CD14-positive monocyte (primary cell): ENCODE data around the gene NEK1. TPM values are rescaled to one million over a fixed set of nuclear protein-coding genes. Genes with fewer than 3 reads are reported as not detected.
"Not testable (repeated sequence)": the region's sequence is repeated elsewhere in the genome, so short reads cannot be mapped to it uniquely, and the experiment has no call there.

Experiments
- DNase-seq, 3 donors: peaks; one replicate each; pipeline ENCODE4 v3.0.0-alpha.2; 2011 to 2022
- H2AFZ ChIP-seq: 2 replicates; pipeline ENCODE4 v1.6.0; 2012; ENCODE audit warnings: mild to moderate bottlenecking, low read depth, low read length, inconsistent platforms; ENCODE audit not compliant: insufficient read depth, poor library complexity, severe bottlenecking
- H3K27ac ChIP-seq, 2 donors: 1 replicate in 1 of 2; 2 replicates in 1 of 2; pipeline ENCODE4 v1.5.1; 2012 to 2013; ENCODE audit warnings: low read length in 2 of 2, control low read depth in 1 of 2, inconsistent platforms in 1 of 2, low read depth in 1 of 2, mild to moderate bottlenecking in 1 of 2
- H3K27me3 ChIP-seq, 2 donors: one replicate each; pipeline versions ENCODE4 v1.6.0 to v1.6.1; 2011 to 2013; ENCODE audit warnings: low read length in 2 of 2; ENCODE audit not compliant: control insufficient read depth in 2 of 2, insufficient read depth in 2 of 2
- H3K36me3 ChIP-seq, 2 donors: replicated peaks in 1 of 2; 1 replicate in 1 of 2; 2 replicates in 1 of 2; pipeline versions ENCODE4 v1.5.1 to v1.6.1; 2012 to 2013; ENCODE audit warnings: low read length in 2 of 2, control low read depth in 1 of 2, inconsistent platforms in 1 of 2, mild to moderate bottlenecking in 1 of 2; ENCODE audit not compliant: insufficient read depth in 2 of 2, control insufficient read depth in 1 of 2
- H3K4me1 ChIP-seq, 2 donors: 1 replicate in 1 of 2; 2 replicates in 1 of 2; pipeline versions ENCODE4 v1.5.1 to v1.6.1; 2012 to 2013; ENCODE audit warnings: low read length in 2 of 2, control low read depth in 1 of 2, inconsistent platforms in 1 of 2, mild to moderate bottlenecking in 1 of 2, moderate library complexity in 1 of 2; ENCODE audit not compliant: insufficient read depth in 2 of 2, control insufficient read depth in 1 of 2
- H3K4me2 ChIP-seq: replicated peaks from 2 replicates; pipeline ENCODE3; 2012; ENCODE audit warnings: low read length, moderate library complexity, mild to moderate bottlenecking; ENCODE audit not compliant: poor library complexity, severe bottlenecking; ENCODE audit errors: extremely low read depth
- H3K4me3 ChIP-seq, 3 experiments: fragments of 200-600 bp in 1 of 3; sonication (generic) in 1 of 3; replicated peaks in 1 of 3; 1 replicate in 2 of 3; 2 replicates in 1 of 3; pipeline ENCODE4 v1.5.1; 2011 to 2013; ENCODE audit warnings: low read length in 3 of 3, mild to moderate bottlenecking in 3 of 3, control low read depth in 2 of 3, low read depth in 2 of 3, inconsistent platforms in 1 of 3, moderate library complexity in 1 of 3
- H3K79me2 ChIP-seq: 2 replicates; pipeline ENCODE4 v1.6.0; 2012; ENCODE audit warnings: mild to moderate bottlenecking, control low read depth, inconsistent platforms, low read length, moderate library complexity; ENCODE audit not compliant: insufficient read depth
- H3K9ac ChIP-seq: 2 replicates; pipeline ENCODE4 v1.6.0; 2017; ENCODE audit warnings: low read length, mild to moderate bottlenecking; ENCODE audit not compliant: insufficient read depth, poor library complexity, severe bottlenecking
- H3K9me3 ChIP-seq, 2 donors: replicated peaks in 1 of 2; 1 replicate in 1 of 2; 2 replicates in 1 of 2; pipeline versions ENCODE4 v1.5.1 to v1.6.1; 2012 to 2013; ENCODE audit warnings: low read length in 2 of 2, control low read depth in 1 of 2; ENCODE audit not compliant: control insufficient read depth in 1 of 2, insufficient read depth in 1 of 2
- H4K20me1 ChIP-seq: 2 replicates; pipeline ENCODE4 v1.6.0; 2012; ENCODE audit warnings: mild to moderate bottlenecking, low read length, control low read depth, moderate library complexity; ENCODE audit not compliant: insufficient read depth
- H3K27ac Mint-ChIP-seq, 7 donors: one replicate each; pipeline ENCODE4 v1.8.0; 2020; ENCODE audit warnings: mild to moderate bottlenecking in 7 of 7, mixed read lengths in 7 of 7, moderate library complexity in 6 of 7, inconsistent platforms in 2 of 7
- H3K27me3 Mint-ChIP-seq, 3 donors: one replicate each; pipeline ENCODE4 v1.8.0; 2021 to 2022; ENCODE audit warnings: low read depth in 3 of 3, mild to moderate bottlenecking in 3 of 3, mixed read lengths in 3 of 3, moderate library complexity in 3 of 3, inconsistent platforms in 1 of 3
- H3K36me3 Mint-ChIP-seq, 2 donors: one replicate each; pipeline ENCODE4 v1.8.0; 2020; ENCODE audit warnings: mixed read lengths in 2 of 2, inconsistent platforms in 1 of 2, mild to moderate bottlenecking in 1 of 2
- H3K4me1 Mint-ChIP-seq: one replicate; pipeline ENCODE4 v1.8.0; 2020; ENCODE audit warnings: mild to moderate bottlenecking, mixed read lengths
- H3K4me3 Mint-ChIP-seq, 2 donors: one replicate each; pipeline ENCODE4 v1.8.0; 2020; ENCODE audit warnings: mild to moderate bottlenecking in 2 of 2, mixed read lengths in 2 of 2, moderate library complexity in 1 of 2
- H3K9me3 Mint-ChIP-seq, 7 donors: one replicate each; pipeline ENCODE4 v1.8.0; 2020 to 2022; ENCODE audit warnings: mixed read lengths in 7 of 7, mild to moderate bottlenecking in 6 of 7, moderate library complexity in 6 of 7, inconsistent platforms in 2 of 7
- CTCF ChIP-seq: fragments of 200-600 bp; IDR thresholded peaks from one replicate; pipeline ENCODE4 v1.8.0; 2022; ENCODE audit warnings: antibody characterized with exemption, mild to moderate bottlenecking
- WGBS: methylation state at CpG from one replicate; pipeline ENCODE4 v1.1.5; 2013; ENCODE audit warnings: missing lambda C conversion rate; ENCODE audit not compliant: insufficient coverage; 5-methylcytosine and 5-hydroxymethylcytosine counted together
- intact Hi-C, 2 donors: fragments of 100-400 bp; cut with micrococcal nuclease; formaldehyde crosslinking; loops; one replicate each; pipeline versions ENCODE4 v1.15.0 to v1.15.1; 2023
- polyA plus RNA-seq, 3 donors: library from polyadenylated mRNA; depleted of rRNA in 1 of 3; unstranded in 2 of 3; stranded (reverse) in 1 of 3; fragments of 300-500 nt in 2 of 3; fragments of >200 nt in 1 of 3; fragmentation: Illumina TruSeq in 2 of 3; gene quantifications; 1 replicate in 2 of 3; 2 replicates in 1 of 3; pipeline ENCODE4 v1.2.3, GENCODE V29; 2012 to 2021

Gene NEK1
- polyA plus RNA-seq, 3 donors, result 1.9 to 5.5 (median 2.7) TPM

- peaks cover 12 to 34% (median 19%) of the 10 kb centered on the region in 7 donors for H3K9me3 Mint-ChIP-seq
- H3K4me3 Mint-ChIP-seq, H3K36me3 ChIP-seq, H3K27me3 ChIP-seq, H3K4me1 Mint-ChIP-seq, H3K27me3 Mint-ChIP-seq, H3K27ac Mint-ChIP-seq, H3K27ac ChIP-seq, DNase-seq, H4K20me1 ChIP-seq, intact Hi-C loops, H3K79me2 ChIP-seq, H3K4me1 ChIP-seq, H2AFZ ChIP-seq, H3K9ac ChIP-seq, H3K4me3 ChIP-seq, H3K4me2 ChIP-seq: not testable (repeated sequence)
- H3K9me3 ChIP-seq, result peaks cover 6 to 10% of the 10 kb centered on the region in 2 donors
- H3K36me3 Mint-ChIP-seq, result peaks cover 25 to 31% of the 10 kb centered on the region in 2 donors
- 88% methylated on average over 10 of the region's 10 CpGs for WGBS
Measured at GRCh38 chr4:169448935-169449334, 163.4 kb downstream of the NEK1 start.

- DNase-seq, result no peak
- Histone ChIP-seq H2AFZ (no peak overlapping the region), H3K27ac (no peak overlapping the region), H3K9ac (no peak overlapping the region), H3K79me2 (no peaks in the 10 kb centered on the region), H3K4me3 (no peak overlapping the region), H3K9me3 (peaks cover 18 to 22% of the 10 kb centered on the region in 2 donors), H3K27me3 (no peaks in the 10 kb centered on the region), H3K4me2 (no peak overlapping the region), H3K4me1 (no peaks in the 10 kb centered on the region), H4K20me1 (no peaks in the 10 kb centered on the region), H3K36me3 (no peaks in the 10 kb centered on the region)
- TF ChIP-seq CTCF, result no peak
- intact Hi-C loops, result no loop called here
- Mint-ChIP-seq H3K36me3 (peaks cover 33 to 45% of the 10 kb centered on the region in 2 donors), H3K27ac (no peak overlapping the region), H3K4me3 (no peak overlapping the region), H3K27me3 (peaks cover 0 to 3% (median 0%) of the 10 kb centered on the region in 3 donors), H3K9me3 (peaks cover 20 to 50% (median 32%) of the 10 kb centered on the region in 7 donors), H3K4me1 (no peaks in the 10 kb centered on the region)
- no CpG with 5 or more reads among the region's 4 CpGs for WGBS
Measured at GRCh38 chr4:169446824-169447223, 165.6 kb downstream of the NEK1 start.
